PFSK-1 (cell line): ENCODE data around the gene PCGF6.

Experiments used
- POLR2AphosphoS5 ChIP-seq: IDR thresholded peaks from 2 replicates; pipeline ENCODE4 v1.6.1; 2012; ENCODE audit warnings: low read depth, mild to moderate bottlenecking, control low read depth, low read length, moderate library complexity
- SIN3A ChIP-seq: IDR thresholded peaks from 2 replicates; pipeline ENCODE4 v1.6.1; 2012; ENCODE audit warnings: mild to moderate bottlenecking, low read length, moderate library complexity, borderline replicate concordance; ENCODE audit not compliant: insufficient read depth
- TAF1 ChIP-seq: IDR thresholded peaks from 2 replicates; pipeline ENCODE4 v1.6.1; 2012; ENCODE audit warnings: low read length, control low read depth, borderline replicate concordance; ENCODE audit not compliant: insufficient read depth
- TF ChIP-seq, protein P1 (sequence below), 2 experiments: IDR thresholded peaks; 2 replicates each; pipeline versions ENCODE4 v1.6.1 to v1.8.0; 2011 to 2012; ENCODE audit warnings: low read depth in 2 of 2, low read length in 2 of 2, control low read depth in 1 of 2, inconsistent platforms in 1 of 2, mild to moderate bottlenecking in 1 of 2, moderate library complexity in 1 of 2; ENCODE audit not compliant: insufficient read depth in 1 of 2

DNA sequence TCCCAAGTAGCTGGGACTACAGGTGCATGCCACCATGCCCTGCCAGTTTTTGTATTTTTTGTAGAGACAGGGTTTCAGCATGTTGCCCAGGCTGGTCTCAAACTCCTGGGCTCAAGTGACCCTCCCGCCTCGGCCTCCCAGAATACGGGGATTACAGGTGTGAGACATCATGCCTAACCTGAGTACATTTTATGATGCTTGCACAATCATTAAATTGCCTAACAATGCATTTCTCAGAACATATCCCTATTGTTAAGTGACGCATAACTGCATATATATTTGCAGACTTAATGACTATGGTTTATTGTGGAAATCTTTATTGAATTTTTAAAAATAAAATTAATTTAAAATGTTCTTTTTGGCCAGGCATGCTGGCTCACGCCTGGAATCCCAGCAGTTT is 43.3 kb downstream of the PCGF6 start:
- no peak for TF ChIP-seq POLR2AphosphoS5
- TF ChIP-seq, protein P1, sequence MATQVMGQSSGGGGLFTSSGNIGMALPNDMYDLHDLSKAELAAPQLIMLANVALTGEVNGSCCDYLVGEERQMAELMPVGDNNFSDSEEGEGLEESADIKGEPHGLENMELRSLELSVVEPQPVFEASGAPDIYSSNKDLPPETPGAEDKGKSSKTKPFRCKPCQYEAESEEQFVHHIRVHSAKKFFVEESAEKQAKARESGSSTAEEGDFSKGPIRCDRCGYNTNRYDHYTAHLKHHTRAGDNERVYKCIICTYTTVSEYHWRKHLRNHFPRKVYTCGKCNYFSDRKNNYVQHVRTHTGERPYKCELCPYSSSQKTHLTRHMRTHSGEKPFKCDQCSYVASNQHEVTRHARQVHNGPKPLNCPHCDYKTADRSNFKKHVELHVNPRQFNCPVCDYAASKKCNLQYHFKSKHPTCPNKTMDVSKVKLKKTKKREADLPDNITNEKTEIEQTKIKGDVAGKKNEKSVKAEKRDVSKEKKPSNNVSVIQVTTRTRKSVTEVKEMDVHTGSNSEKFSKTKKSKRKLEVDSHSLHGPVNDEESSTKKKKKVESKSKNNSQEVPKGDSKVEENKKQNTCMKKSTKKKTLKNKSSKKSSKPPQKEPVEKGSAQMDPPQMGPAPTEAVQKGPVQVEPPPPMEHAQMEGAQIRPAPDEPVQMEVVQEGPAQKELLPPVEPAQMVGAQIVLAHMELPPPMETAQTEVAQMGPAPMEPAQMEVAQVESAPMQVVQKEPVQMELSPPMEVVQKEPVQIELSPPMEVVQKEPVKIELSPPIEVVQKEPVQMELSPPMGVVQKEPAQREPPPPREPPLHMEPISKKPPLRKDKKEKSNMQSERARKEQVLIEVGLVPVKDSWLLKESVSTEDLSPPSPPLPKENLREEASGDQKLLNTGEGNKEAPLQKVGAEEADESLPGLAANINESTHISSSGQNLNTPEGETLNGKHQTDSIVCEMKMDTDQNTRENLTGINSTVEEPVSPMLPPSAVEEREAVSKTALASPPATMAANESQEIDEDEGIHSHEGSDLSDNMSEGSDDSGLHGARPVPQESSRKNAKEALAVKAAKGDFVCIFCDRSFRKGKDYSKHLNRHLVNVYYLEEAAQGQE (IDR thresholded peaks at IDR 0.05; ENCODE audit: insufficient read depth in 1 of 2, low read depth in 2 of 2, low read length in 2 of 2) = no peak
- TF ChIP-seq SIN3A = no peak
- TF ChIP-seq TAF1 = no peak
